ENCODE measurements around the gene SBF1.

The SBF1 gene

DNA sequence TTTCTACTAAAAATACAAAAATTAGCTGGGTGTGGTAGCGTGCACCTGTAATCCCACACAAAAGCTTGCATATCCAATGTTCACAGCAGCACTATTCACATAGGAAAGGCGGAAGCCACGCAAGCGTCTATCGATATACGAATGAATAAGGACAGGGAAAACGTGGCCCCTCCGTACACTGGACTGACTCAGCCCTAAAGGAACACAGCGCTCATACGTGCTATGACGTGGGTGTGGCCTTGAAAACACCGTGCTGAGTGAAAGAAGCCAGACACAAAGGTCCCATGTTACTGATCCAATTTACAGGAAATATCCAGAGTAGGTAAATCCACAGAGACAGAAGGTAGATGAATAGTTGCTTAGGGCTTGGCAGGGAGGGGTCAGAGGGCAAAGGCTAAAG lies 25.6 kb upstream of the SBF1 start:
- no peak overlapping the region for H3K4me3 ChIP-seq (ENCODE audit: low read depth, low read length)
- TF ChIP-seq, protein P1, sequence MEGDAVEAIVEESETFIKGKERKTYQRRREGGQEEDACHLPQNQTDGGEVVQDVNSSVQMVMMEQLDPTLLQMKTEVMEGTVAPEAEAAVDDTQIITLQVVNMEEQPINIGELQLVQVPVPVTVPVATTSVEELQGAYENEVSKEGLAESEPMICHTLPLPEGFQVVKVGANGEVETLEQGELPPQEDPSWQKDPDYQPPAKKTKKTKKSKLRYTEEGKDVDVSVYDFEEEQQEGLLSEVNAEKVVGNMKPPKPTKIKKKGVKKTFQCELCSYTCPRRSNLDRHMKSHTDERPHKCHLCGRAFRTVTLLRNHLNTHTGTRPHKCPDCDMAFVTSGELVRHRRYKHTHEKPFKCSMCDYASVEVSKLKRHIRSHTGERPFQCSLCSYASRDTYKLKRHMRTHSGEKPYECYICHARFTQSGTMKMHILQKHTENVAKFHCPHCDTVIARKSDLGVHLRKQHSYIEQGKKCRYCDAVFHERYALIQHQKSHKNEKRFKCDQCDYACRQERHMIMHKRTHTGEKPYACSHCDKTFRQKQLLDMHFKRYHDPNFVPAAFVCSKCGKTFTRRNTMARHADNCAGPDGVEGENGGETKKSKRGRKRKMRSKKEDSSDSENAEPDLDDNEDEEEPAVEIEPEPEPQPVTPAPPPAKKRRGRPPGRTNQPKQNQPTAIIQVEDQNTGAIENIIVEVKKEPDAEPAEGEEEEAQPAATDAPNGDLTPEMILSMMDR (IDR thresholded peaks at IDR 0.05; ENCODE audit: borderline replicate concordance, insufficient read depth, low read depth, low read length) = no peak

GRCh38 chr22:50498322-50498890 lies 23.6 kb upstream of the SBF1 start:
- TF ChIP-seq, protein P1 (IDR thresholded peaks at IDR 0.05; ENCODE audit: borderline replicate concordance, insufficient read depth, low read depth, low read length) = peak; percentile 71
- H3K4me3 ChIP-seq (ENCODE audit: low read depth, low read length) = no peak overlapping the region

DNA sequence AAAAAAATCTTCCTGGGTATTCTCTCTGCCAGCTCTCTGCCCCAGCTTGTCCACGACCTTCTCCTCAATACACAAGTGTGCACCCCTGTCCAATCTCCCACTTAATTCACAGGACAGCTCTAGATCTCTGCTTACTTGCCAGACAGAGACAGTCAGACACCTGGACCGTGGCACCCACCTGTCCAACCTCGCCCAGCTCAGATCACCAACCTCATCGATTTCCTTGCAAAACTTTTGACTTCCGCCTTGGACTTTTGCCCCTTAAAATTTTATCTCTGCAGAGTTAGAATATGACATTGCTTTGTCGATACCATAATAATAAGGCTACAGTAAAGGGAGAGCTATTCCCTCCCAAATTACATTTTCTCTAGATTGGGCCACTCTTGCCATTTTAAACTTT lies 22.3 kb upstream of the SBF1 start:
- TF ChIP-seq, protein P1 (IDR thresholded peaks at IDR 0.05; ENCODE audit: borderline replicate concordance, insufficient read depth, low read depth, low read length) = no peak
- no peak overlapping the region for H3K4me3 ChIP-seq (ENCODE audit: low read depth, low read length)

DNA sequence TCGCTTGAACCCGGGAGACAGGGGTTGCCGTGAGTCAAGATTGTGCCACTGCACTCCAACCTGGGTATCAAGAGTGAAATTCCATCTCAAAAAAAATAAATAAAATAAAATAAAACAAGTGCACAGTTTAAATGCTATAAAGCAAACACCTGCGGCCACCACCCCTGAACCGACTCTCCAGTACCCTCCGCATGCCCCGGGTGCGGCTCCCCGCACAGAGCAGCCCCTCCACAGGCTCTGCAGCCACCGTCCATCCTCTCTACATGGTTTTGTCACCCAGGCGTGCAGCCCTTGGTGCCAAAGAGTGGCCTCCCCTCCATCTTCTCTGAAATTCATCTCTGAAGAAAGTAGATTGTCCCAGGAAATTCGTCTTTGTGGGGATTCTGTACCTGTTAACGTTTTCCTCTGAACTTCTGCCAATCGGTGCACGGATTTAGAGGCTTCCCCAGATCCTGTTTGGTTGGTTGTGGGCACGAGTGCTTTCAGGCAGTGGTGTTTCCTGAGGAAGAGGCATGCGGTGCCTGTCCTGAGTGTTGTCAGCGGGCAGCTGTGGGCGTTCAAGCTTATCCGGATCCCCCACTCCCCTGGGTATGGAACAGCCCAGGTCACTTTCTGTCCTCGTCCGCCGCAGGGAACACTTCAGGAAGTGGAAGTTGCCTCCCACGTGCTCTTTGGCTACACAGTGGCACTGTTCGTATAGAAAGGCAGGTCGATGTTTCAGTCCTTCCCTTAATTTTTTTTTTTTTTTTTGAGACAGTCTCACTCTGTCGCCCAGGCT lies 15.9 kb upstream of the SBF1 start:
- TF ChIP-seq, protein P1 (IDR thresholded peaks at IDR 0.05; ENCODE audit: borderline replicate concordance, insufficient read depth, low read depth, low read length) = no peak

DNA sequence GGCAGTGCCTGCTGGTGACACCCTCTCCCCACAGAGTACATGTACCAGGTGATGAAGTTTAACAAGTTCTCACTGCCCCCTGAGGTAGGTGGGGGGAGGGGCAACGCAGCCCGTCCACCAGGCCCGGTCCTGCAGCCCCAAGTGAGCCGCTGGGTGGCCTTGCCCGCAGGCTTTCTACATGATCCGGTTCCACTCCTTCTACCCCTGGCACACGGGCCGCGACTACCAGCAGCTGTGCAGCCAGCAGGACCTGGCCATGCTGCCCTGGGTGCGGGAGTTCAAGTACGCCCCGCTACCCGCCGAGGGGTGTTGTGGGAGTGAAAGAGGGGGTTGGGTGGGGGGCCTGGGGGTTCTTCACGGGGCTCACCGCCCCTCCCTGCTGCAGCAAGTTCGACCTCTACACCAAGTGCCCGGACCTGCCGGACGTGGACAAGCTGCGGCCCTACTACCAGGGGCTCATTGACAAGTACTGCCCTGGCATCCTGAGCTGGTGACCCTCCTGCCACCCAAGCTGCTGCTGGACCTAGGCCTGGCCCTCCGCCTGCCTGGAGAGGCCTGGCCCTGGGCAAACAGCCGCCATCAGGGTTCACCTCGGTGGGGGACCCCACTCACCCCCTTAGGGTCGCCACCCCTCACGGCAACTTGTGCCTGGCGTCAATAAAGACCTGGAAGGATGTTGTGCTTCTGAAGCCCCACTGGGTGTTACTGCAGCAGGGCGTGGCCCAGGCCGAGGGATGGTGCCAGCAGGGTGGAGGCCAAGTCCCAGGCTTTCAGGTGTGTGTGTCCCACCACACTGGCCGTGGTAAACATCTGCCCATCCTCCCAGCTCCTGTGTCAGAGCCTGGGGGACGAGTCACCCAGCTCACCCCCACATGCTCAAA lies 14.8 kb upstream of the SBF1 start:
- TF ChIP-seq, protein P1 (IDR thresholded peaks at IDR 0.05; ENCODE audit: borderline replicate concordance, insufficient read depth, low read depth, low read length) = no peak
- no peak overlapping the region for H3K4me3 ChIP-seq (ENCODE audit: low read depth, low read length)

More for the DNA sequence above, 15.9 kb upstream of the SBF1 start:
- no peak overlapping the region for H3K4me3 ChIP-seq (ENCODE audit: low read depth, low read length)

DNA sequence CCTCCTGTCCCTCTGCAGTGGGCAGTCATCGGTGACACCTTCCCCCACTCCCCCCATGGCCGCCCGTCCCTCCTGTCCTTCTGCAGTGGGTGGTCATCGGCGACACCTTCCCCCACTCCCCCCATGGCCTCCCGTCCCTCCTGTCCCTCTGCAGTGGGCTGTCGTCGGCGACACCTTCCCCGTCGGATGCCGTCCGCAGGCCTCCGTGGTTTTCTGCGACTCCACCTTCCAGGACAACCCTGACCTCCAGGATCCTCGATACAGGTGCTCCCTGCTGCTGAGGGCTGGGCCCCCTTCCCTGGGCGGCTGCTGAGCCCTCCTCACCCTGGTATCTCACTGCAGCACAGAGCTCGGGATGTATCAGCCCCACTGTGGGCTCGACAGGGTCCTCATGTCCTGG lies 14.1 kb upstream of the SBF1 start:
- TF ChIP-seq, protein P1 (IDR thresholded peaks at IDR 0.05; ENCODE audit: borderline replicate concordance, insufficient read depth, low read depth, low read length) = no peak

More for the DNA sequence above, 14.1 kb upstream of the SBF1 start:
- no peak overlapping the region for H3K4me3 ChIP-seq (ENCODE audit: low read depth, low read length)

All from GM12875 (cell line).